Activated CD8-positive, alpha-beta memory T cell treated with anti-CD3 and anti-CD28 coated beads for 24 hours (primary cell): ENCODE data around the gene HSPA1B.
"Not testable (repeated sequence)": the region's sequence is repeated elsewhere in the genome, so short reads cannot be mapped to it uniquely, and the experiment has no call there.

Experiments
- DNase-seq: peaks from one replicate; pipeline ENCODE4 v3.0.0-alpha.2; 2020

HSPA1B gene

DNA sequence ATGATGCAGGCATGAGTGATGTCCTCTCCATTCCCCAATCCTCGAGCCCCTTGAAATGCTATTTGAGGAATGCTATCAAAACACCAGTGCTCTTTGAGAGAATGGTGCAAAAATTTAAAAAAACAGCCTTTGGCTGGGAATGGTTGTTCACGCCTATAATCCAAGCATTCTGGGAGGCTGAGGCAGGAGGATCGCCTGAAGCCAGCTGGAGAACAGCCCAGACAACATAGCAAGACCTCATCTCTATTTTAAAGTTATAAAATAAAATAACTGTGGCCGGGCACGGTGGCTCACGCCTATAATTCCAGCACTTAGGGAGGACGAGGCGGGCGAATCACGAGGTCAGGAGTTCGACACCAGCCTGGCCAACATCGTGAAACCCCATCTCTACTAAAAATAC lies 27.8 kb upstream of the HSPA1B start:
- DNase-seq = no peak

DNA sequence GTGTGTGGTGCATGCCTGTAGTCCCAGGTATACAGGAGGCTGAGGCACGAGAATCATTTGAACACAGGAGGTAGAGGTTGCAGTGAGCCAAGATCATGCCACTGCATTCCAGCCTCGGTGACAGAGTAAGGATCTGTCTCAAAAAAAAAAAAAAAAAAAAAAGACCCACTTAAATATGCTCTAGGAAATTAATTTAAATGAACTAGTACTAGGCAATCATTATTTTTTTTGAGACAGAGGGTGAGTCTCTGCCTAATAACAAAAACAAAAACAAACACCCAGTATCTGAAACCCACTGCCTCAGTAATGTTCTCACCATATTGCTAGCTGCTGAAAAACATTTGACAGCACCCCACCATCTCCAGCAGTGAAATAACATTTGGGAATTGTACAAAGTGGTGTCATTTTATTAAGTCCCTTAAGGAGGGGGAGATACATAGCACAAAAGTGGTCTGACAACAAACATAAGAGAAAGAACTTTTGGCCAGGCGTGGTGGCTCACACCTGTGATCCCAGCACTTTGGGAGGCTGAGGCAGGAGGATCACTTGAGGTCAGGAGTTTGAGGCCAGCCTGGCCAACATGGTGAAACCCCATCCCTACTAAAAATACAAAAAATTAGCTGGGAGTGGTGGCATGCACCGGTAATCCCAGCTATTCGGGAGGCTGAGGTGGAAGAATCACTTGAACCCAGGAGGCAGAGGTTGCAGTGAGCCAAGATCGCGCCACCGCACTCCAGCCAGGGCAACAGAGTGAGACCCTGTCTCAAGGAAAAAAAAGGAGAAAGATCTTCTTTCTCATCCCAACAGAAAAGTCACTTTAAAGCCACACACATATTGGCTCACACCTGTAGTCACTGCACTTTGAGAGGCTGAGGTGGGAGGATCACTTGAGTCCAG lies 26.3 kb upstream of the HSPA1B start:
- DNase-seq = not testable (repeated sequence)

DNA sequence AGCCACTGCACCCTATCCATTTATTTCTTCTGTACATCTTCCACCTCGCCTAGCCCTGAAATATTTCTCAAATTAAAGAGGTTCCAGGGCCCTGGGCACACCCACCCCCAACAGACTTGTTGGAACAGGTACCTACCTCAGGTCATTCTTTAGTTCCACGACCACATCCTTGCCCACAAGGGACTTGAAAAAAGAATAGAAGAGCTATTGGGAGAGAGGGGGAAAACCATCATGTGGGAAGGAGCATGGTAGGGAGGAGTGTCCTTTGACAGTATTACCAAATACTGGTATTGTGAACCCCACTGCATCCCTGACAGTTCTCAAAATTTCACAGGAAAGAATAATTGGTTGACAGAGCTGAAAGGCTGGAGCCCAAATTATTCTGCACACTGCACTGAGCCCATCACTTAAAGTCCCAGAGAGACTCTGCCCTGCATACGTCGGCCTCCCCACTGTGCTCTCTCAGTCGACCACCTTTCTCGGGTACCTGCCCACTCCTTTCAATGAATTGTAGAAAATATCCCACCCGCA lies 21.5 kb upstream of the HSPA1B start:
- DNase-seq = peak; percentile 68

DNA sequence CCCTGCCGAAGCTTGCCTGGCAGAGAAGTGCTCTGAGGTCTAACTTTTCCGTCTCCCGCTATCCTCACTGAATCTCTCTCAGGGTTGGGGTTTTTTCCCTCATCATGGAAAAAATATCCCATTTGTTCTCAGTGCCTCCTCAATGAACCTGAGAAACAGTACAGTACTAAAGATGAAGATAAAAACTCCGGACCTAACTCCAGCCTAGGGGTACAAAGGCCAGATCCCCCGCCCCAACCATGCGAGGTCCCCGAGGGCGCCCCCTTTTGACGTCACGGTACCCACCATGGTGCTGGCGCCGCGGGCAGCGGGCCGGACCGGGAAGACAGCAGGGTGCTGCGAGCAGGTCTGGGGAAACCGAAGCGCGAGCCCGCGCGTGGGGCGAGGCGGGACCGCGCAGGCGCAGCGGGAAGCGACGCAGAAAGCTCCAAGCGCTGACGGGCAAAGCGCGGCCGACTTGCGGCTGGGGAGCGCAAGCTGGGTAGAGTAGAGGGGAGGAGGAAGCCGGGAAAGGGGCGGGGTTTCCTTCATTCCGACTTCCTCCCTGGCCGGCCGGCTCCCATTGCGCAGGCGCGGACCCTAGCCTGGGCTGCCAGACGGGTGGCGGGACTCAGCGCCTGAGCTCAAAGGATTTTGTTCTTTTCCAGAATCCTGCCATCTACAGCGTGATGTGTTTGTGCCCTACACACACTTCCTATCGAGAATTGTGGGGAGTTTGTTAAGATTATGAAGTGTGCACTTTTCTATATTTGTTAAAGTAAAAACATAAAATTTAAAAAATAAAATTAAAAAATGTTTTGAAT lies 20.9 kb upstream of the HSPA1B start, which contains the start of gene LSM2:
TSS of gene LSM2 (minus strand) at position 497 of the 803 bp plus-strand sequence. CDS start at position 288, 209 bp downstream.
- peak; percentile 98 for DNase-seq

DNA sequence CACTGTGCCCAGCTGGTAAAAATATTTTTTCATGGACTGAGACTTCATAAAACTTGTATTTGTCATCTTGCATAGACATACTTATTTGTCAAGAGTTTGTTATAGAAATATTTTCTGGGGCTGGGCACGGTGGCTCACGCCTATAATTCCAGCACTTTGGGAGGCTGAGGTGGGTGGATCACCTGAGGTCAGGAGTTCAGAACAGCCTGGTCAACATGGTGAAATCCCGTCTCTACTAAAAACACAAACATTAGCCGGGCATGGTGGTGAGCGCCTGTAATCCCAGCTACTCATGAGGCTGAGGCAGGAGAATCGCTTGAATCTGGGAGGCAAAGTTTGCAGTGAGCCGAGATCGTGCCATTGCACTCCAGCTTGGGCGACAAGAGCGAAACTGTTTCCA lies 18.9 kb upstream of the HSPA1B start:
- not testable (repeated sequence) for DNase-seq

DNA sequence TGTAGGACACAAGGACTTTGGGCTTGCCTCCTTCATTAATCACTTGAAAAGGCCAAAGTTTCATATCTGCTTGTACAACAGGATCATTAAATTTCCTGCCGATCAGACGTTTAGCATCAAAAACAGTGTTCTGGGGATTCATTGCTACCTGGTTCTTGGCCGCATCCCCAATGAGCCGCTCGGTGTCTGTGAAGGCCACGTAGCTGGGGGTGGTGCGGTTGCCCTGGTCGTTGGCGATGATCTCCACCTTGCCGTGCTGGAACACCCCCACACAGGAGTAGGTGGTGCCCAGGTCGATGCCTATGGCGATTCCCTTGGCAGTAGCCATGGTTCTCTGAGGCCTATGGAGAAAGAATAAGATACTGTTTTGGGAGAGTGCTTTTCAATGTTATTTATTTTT lies 15.9 kb upstream of the HSPA1B start:
- no peak for DNase-seq

DNA sequence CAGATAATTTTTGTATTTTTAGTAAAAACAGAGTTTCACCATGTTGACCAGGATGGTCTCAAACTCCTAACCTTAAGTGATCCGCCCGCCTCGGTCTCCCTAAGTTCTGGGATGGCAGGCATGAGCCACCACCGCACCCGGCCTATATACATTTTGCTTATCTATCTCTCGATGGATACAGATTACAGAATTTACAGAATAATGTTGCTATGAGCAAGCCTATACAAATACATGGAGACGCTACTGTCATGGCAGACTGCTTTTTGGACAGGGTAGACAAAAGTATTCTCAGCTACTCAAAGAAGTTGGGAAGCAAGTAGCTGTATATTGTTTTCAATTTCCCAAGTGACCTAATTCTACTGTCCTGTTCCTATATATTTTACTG lies 14.1 kb upstream of the HSPA1B start:
- no peak for DNase-seq

DNA sequence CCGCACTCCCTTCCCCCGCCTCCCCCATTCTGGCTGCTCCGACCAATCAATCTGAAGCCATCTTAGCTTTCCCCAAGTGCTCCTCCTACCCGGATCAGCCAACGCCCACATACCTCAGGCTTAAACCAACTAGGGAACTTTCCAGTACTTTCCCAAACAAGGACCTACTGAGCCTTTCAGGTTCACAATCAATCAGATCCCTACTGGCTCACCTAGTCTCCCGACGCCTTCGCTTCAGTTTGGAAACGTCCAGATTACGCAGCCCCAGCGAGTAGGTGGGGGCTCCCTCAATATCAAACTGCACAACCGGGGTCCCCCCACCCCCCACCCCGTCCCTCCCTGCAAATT lies 12.9 kb upstream of the HSPA1B start:
- DNase-seq = peak; percentile 78

DNA sequence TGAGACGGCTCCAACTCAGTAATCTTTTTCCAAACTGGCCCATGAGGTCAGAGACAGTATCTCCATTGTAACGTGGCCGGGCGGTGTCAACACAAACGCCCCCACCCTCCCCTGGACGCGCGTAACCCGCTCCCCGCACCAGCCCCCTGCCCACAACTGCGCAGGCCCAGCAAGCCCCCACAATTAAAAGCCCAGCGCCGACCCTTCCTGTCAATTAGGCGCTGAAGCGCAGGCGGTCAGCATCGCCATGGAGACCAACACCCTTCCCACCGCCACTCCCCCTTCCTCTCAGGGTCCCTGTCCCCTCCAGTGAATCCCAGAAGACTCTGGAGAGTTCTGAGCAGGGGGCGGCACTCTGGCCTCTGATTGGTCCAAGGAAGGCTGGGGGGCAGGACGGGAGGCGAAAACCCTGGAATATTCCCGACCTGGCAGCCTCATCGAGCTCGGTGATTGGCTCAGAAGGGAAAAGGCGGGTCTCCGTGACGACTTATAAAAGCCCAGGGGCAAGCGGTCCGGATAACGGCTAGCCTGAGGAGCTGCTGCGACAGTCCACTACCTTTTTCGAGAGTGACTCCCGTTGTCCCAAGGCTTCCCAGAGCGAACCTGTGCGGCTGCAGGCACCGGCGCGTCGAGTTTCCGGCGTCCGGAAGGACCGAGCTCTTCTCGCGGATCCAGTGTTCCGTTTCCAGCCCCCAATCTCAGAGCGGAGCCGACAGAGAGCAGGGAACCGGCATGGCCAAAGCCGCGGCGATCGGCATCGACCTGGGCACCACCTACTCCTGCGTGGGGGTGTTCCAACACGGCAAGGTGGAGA lies 12.3 kb upstream of the HSPA1B start, which contains the start of the genes HSPA1A and HSPA1L:
TSS of gene HSPA1A (plus strand) at position 519 of the 814 bp plus-strand sequence. CDS start at position 733, 214 bp downstream.
TSS of gene HSPA1L (minus strand) at position 259 of the 814 bp plus-strand sequence. CDS start 3,311 bp downstream, outside the sequence.
- DNase-seq = peak; percentile 81

DNA sequence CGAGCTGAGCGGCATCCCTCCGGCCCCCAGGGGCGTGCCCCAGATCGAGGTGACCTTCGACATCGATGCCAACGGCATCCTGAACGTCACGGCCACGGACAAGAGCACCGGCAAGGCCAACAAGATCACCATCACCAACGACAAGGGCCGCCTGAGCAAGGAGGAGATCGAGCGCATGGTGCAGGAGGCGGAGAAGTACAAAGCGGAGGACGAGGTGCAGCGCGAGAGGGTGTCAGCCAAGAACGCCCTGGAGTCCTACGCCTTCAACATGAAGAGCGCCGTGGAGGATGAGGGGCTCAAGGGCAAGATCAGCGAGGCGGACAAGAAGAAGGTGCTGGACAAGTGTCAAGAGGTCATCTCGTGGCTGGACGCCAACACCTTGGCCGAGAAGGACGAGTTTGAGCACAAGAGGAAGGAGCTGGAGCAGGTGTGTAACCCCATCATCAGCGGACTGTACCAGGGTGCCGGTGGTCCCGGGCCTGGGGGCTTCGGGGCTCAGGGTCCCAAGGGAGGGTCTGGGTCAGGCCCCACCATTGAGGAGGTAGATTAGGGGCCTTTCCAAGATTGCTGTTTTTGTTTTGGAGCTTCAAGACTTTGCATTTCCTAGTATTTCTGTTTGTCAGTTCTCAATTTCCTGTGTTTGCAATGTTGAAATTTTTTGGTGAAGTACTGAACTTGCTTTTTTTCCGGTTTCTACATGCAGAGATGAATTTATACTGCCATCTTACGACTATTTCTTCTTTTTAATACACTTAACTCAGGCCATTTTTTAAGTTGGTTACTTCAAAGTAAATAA lies 10.2 kb upstream of the HSPA1B start:
- DNase-seq = peak; percentile 70

DNA sequence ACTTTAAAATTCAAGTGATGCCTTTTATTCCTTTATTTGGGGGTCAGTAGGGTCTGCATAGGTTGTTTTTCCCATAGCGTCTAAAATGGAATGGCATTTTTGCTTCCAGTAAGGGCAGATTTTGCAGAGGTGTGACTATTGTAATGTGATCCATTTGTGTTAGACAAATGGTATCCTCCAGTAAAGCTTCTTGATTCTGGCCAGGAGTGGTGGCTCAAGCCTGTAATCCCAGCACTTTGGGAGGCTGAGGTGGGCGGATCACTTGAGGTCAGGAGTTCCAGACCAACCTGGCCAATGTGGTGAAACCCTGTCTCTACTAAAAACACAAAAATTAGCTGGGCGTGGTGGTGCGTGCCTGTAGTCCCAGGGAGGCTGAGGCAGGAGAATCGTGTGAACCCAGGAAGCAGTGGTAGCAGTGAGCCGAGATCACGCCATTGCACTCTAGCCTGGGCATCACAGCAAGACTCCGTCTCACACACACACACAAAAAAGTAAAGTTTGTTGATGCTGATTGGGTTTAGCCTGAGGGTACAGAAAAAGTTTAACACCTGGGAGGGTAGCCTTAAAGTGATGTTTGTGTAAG lies 9.5 kb upstream of the HSPA1B start:
- not testable (repeated sequence) for DNase-seq

DNA sequence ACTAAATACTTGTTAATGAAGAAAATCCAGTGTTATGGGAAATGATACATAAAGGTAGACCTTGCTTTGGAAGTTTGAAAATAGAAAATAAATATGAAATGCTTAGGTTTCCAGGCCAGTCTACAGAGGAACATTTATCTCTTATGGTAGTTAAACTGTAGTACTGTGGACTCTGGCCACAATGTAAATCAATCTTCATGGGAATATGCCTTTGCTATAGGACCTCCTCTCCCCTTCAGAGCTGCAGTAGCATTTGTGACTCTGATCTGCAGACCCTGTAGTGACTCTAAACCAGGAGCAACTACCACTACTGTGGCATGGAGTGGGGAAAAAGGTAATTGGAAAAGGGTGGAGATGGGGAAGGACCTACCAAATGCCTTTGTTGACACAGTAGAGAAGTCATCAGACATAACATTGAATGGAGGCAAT lies 7.7 kb upstream of the HSPA1B start:
- DNase-seq = no peak

DNA sequence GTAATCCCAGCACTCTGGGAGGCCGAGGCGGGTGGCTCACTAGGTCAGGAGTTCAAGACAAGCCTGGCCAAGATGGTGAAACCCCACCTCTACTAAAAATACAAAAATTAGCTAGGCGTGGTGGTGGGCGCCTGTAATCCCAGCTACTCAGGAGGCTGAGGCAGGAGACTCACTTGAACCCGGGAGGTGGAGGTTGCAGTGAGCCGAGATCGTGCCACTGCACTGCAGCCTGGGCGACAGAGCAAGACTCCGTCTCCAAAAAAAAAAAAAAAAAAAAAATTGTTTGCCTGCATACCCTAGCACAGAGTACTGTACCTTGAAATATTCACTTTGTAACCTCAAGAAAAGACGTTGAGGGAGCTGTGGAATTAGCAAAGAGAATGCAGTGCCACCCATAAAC lies 7.1 kb upstream of the HSPA1B start:
- not testable (repeated sequence) for DNase-seq

DNA sequence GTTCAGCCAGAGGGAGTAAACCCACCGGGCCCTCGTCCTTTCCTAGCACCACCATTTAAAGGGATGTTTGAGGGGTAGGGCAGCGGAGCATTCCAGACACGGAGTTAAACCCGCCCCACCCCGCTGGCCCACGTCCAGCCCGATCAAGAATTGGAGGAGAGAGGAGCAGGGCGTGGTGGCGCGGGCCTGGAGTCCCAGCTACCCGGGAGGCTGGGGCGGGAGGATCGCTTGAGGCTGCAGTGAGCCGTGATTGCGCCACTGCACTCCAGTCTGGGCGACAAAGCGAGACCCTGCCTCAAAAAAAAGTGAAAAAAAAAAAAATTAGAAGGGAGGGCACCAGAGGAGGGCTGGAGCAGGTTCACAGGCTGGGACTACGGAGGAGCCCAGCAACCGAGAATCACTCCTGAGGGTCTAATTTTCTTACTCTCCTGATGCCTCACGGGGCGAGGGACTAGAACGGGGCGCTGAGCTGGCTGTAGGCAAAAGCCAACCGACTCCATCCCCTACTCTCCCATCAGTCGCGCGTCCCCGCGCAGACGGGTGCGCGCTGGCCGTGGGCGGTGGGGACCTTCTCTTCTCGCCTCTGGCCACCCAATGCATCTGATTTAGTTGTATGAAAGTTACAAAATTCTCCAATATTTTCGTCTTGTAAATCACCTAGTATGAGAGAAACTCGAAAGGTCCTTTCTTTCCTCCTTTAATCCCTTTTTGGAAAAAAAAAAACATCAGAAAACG lies 6.1 kb upstream of the HSPA1B start:
- peak; percentile 87 for DNase-seq

DNA sequence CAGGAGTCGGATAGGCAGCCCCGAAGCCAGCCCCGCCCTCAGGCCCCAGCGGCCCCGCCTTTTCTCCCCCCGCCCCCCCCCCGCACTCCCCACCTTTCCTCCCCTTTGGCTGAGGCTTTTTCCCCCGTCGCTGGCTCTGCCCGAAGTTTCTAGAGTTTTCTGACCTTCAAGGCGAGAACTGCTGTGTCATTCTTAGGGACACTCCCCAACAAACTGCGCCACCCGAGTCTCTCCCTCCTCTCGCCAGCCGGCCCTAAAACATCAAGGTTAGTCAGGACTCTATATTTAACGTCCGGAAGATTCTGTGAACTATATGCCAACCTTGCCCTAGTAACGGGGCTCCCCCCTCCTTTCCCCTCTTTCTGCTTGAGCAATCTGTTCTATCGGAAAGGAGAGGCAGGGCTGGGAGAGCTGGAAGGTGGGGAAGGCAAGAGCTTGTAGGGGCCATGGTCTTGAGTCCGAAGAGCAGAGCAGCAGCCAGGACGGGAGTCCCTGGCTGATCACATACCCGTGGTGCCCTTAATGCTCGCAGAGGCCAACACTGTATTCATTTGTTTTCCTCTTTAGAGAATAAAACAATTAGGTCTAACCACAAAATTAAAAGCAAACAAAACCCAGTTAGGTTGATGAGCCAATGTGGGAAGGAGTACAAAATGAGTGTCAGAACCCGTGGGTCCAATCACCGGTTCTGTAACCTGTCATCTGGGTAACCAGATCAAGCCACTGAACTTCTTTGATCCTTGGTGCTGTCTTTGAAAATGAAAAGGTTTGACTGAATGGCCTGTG lies 5.3 kb upstream of the HSPA1B start:
- DNase-seq = peak; percentile 85

DNA sequence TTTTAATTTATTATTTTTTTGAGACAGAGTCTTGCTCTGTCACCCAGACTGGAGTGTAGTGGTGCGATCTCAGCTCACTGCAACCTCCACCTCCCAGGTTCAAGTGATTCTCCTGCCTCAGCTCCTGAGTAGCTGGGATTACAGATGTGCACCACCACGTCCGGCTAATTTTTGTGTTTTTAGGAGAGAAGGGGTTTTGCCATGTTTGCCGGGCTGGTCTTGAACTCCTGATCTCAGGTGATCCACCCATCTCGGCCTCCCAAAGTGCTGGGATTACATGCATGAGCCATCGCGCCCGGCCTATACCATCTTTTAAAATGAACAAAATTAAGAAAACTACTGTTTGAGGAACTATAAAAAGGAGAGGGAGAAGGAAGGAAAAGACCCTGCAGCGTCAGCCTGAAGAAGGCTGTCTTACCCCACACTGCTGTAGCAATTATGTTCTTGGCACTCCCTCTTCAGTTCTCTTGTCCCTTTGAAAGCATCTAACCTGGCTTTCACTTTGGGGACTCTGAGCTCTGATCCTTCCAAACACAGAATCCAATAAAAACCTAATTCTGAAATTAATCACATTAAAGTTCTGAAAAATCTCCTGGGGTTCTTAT lies 3.8 kb upstream of the HSPA1B start:
- not testable (repeated sequence) for DNase-seq

DNA sequence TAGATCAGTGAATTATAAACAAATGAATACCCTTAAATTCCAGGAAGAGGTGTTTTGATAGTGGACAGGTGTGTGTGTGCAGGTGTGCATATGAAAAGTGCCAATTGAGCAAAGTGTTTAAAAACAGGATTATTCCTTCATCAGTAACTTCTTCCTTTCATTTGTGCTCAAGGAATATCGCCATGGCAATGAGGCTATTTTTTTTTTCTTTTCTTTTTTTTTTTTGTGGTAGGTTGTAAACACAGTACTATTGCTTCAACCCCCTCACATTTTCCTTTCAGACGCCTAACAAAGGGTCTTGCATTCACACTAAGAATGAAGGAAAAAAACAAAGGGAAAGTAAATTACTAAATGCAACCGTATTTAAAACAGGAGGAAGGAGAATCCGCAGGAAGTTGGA lies 2.0 kb upstream of the HSPA1B start:
- no peak for DNase-seq

DNA sequence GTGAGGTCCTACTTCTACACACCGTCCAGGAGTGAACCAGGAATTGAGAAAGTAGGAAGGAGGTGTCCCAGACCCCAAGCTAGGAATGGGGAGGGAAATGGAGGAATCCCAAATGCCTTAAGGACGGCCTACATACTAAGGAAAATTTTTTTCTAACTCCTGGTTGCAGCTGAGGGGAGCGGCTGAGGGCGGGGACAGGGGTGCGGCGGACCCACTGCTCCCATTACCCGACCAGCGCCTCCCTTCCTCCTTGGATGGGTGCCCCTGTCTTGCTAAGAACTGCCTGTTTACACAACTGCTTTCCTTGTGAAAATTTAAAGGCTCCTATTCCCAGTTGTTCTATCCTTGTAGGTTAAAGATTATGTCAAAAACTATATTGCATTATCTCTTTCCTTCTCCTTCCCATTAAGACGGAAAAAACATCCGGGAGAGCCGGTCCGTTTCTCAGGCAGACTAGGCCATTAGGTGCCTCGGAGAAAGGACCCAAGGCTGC lies 699 bp upstream of the HSPA1B start:
- no peak for DNase-seq
